B cell (primary cell): ENCODE measurements around the gene ZBTB5. TPM values are rescaled to one million over a fixed set of nuclear protein-coding genes. Genes with fewer than 3 reads are reported as not detected.
A peak's percentile ranks its signal among the peaks of the same experiment; 100 is the strongest.

Source experiments
- ATAC-seq: fragments of 200-7000 bp; cut with Tn5 transposase; one replicate; pipeline ENCODE4 v1.10.0; 2021; ENCODE audit warnings: low read depth, mild to moderate bottlenecking, moderate number of reproducible peaks, moderate library complexity
- CTCF ChIA-PET: fragments of 350-600 bp; sonication (Branson Sonifier 250); formaldehyde crosslinking; loops from one replicate; lab custom pipeline; 2021; ENCODE audit warnings: antibody characterized with exemption, inconsistent platforms; lab: Charles Lee
- POLR2A ChIA-PET: fragments of 350-600 bp; sonication (Branson Sonifier 250); formaldehyde crosslinking; loops from one replicate; lab custom pipeline; 2021; ENCODE audit warnings: antibody characterized with exemption; lab: Charles Lee
- DNase-seq: peaks from one replicate; pipeline ENCODE4 v3.0.0; 2013
- H2AFZ ChIP-seq: 2 replicates; pipeline ENCODE4 v1.6.1; 2012; ENCODE audit warnings: mild to moderate bottlenecking, low read depth, low read length; ENCODE audit not compliant: insufficient read depth, poor library complexity, severe bottlenecking
- H3K27ac ChIP-seq, 2 donors: 1 replicate in 1 of 2; 2 replicates in 1 of 2; pipeline ENCODE4 v1.5.1; 2012 to 2013; ENCODE audit warnings: low read length in 2 of 2, mild to moderate bottlenecking in 2 of 2, moderate library complexity in 1 of 2
- H3K27me3 ChIP-seq, 4 experiments: fragments of 200-600 bp in 1 of 4; sonication (generic) in 1 of 4; replicated peaks in 1 of 4; 1 replicate in 2 of 4; 2 replicates in 2 of 4; pipeline versions ENCODE4 v1.6.1 to v1.7.0; 2013 to 2016; ENCODE audit warnings: low read length in 3 of 4, mild to moderate bottlenecking in 2 of 4, mixed read lengths in 1 of 4, moderate library complexity in 1 of 4; ENCODE audit not compliant: insufficient read depth in 4 of 4, control insufficient read depth in 3 of 4; ENCODE audit errors: control extremely low read depth in 1 of 4
- H3K36me3 ChIP-seq, 2 experiments: replicated peaks in 1 of 2; 1 replicate in 1 of 2; 2 replicates in 1 of 2; pipeline versions ENCODE4 v1.6.1 to v1.7.1; 2013; ENCODE audit warnings: low read length in 1 of 2; ENCODE audit not compliant: insufficient read depth in 2 of 2, control insufficient read depth in 1 of 2; ENCODE audit errors: control extremely low read depth in 1 of 2, extremely low read depth in 1 of 2
- H3K4me1 ChIP-seq, 2 donors: fragments of 200-600 bp in 1 of 2; sonication (generic) in 1 of 2; 1 replicate in 1 of 2; 2 replicates in 1 of 2; pipeline versions ENCODE4 v1.5.1 to v1.6.1; 2013 to 2017; ENCODE audit warnings: low read length in 2 of 2; ENCODE audit not compliant: control insufficient read depth in 2 of 2, insufficient read depth in 2 of 2
- H3K4me2 ChIP-seq: replicated peaks from 2 replicates; pipeline ENCODE3; 2012; ENCODE audit warnings: mild to moderate bottlenecking, low read depth, low read length; ENCODE audit not compliant: poor library complexity, severe bottlenecking
- H3K4me3 ChIP-seq, 5 experiments: fragments of 200-600 bp in 1 of 5; sonication (generic) in 1 of 5; 1 replicate in 3 of 5; 2 replicates in 2 of 5; pipeline versions ENCODE4 v1.5.1 to v1.7.0; 2011 to 2016; ENCODE audit warnings: low read length in 4 of 5, mild to moderate bottlenecking in 4 of 5, low read depth in 2 of 5, control low read depth in 1 of 5, moderate library complexity in 1 of 5; ENCODE audit not compliant: insufficient read depth in 1 of 5; ENCODE audit errors: control extremely low read depth in 1 of 5, extremely low read depth in 1 of 5
- H3K79me2 ChIP-seq: fragments of 200-600 bp; sonication (generic); one replicate; pipeline ENCODE4 v1.6.0; 2016; ENCODE audit warnings: low read length; ENCODE audit not compliant: control insufficient read depth, insufficient read depth
- H3K9ac ChIP-seq: fragments of 200-600 bp; sonication (generic); 2 replicates; pipeline ENCODE4 v1.6.1; 2017; ENCODE audit warnings: mild to moderate bottlenecking, low read length, moderate library complexity
- H3K9me3 ChIP-seq, 3 donors: one replicate each; pipeline versions ENCODE4 v1.6.1 to v1.7.1; 2013; ENCODE audit warnings: low read length in 2 of 3; ENCODE audit not compliant: control insufficient read depth in 2 of 3, insufficient read depth in 1 of 3; ENCODE audit errors: control extremely low read depth in 1 of 3
- H4K20me1 ChIP-seq: 2 replicates; pipeline ENCODE4 v1.6.0; 2012; ENCODE audit warnings: mild to moderate bottlenecking, low read length; ENCODE audit not compliant: insufficient read depth, control insufficient read depth, poor library complexity, severe bottlenecking
- H3K27ac Mint-ChIP-seq: one replicate; pipeline ENCODE4 v1.8.0; 2021; ENCODE audit warnings: mixed read lengths
- H3K27me3 Mint-ChIP-seq: one replicate; pipeline ENCODE4 v1.8.0; 2021; ENCODE audit warnings: mixed read lengths
- H3K4me1 Mint-ChIP-seq: one replicate; pipeline ENCODE4 v1.8.0; 2021; ENCODE audit warnings: mixed read lengths
- H3K4me3 Mint-ChIP-seq: one replicate; pipeline ENCODE4 v1.8.0; 2021; ENCODE audit warnings: mixed read lengths
- H3K9me3 Mint-ChIP-seq: one replicate; pipeline ENCODE4 v1.8.0; 2022; ENCODE audit warnings: mixed read lengths; ENCODE audit not compliant: insufficient read depth
- EZH2 ChIP-seq: IDR thresholded peaks from 2 replicates; pipeline ENCODE4 v1.6.1; 2012; ENCODE audit warnings: borderline replicate concordance, low read depth, mild to moderate bottlenecking, moderate library complexity, low read length; ENCODE audit not compliant: insufficient read depth, poor library complexity, severe bottlenecking
- WGBS: methylation state at CpG from one replicate; pipeline ENCODE4 v1.1.5; 2013; ENCODE audit warnings: missing lambda C conversion rate; ENCODE audit not compliant: insufficient coverage; 5-methylcytosine and 5-hydroxymethylcytosine counted together
- intact Hi-C: fragments of 100-400 bp; cut with micrococcal nuclease; formaldehyde crosslinking; loops from one replicate; pipeline ENCODE4 v1.10.0; 2022
- polyA plus RNA-seq: library from polyadenylated mRNA; depleted of rRNA; stranded (reverse); fragments of >200 nt; gene quantifications from 2 replicates; pipeline ENCODE4 v1.2.3, GENCODE V29; 2012
- total RNA-seq, 2 donors: library from RNA; stranded (reverse); fragments of 120-200 nt in 1 of 2; gene quantifications; 1 replicate in 1 of 2; 2 replicates in 1 of 2; pipeline versions ENCODE4 v1.2.3 to v1.2.4, GENCODE V29; 2013 to 2022
- TF ChIP-seq, protein P1 (sequence below): fragments of 200-600 bp; IDR thresholded peaks from one replicate; pipeline ENCODE4 v1.8.0; 2022; ENCODE audit warnings: antibody characterized with exemption, mild to moderate bottlenecking

Gene ZBTB5
- total and polyA plus RNA-seq, 2 donors (not counting 1 experiment from before 2014, with no cell fraction given): 12.8 to 27.6 TPM

DNA sequence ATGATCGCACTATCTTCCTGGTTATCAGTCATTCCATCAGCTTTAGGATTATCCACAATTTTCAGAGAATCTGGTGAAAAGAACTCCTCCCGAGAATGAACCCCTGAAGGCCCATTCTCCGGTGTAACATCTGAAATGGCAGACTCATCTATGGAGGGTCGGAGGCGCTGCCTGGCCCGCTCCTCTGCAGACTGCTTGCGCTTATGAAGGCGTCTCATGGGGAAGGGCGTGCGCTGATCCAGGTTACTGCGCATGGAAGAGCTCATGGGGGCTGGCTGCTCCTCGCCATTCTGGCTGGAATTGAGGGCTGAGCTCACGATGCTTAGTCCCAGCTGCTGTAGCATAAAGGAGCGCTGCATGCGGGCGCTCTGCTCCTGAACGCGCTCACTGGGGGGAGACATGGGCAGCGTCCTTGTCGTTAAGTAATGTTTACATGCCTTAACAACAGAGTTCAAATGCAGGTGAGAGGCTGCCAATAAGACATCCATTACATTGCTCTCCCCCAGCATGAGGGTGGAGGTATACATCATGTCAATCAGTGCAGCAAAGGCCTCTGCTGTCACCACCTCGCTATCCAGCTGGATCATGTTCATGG, 23.4 kb downstream of the ZBTB5 start:
- Histone ChIP-seq H3K27me3 (no peaks in the 10 kb centered on the region), H4K20me1 (peaks cover 19% of the 10 kb centered on the region), H3K9me3 (no peaks in the 10 kb centered on the region), H3K79me2 (peaks cover 45% of the 10 kb centered on the region), H3K36me3 (peaks cover 1 to 61% of the 10 kb centered on the region in 2 experiments), H2AFZ (no peak overlapping the region), H3K4me3 (no peak overlapping the region), H3K27ac (no peak overlapping the region), H3K4me1 (no peaks in the 10 kb centered on the region), H3K9ac (no peak overlapping the region), H3K4me2 (no peak overlapping the region)
- intact Hi-C loops: no loop called here
- Mint-ChIP-seq H3K4me1 (peaks cover 5% of the 10 kb centered on the region), H3K27ac (peak overlapping the region; percentile 23), H3K27me3 (no peaks in the 10 kb centered on the region), H3K9me3 (no peaks in the 10 kb centered on the region), H3K4me3 (no peak overlapping the region)
- POLR2A ChIA-PET: no interaction called here
- ATAC-seq (no peak), DNase-seq (no peak)
- WGBS: over 99% methylated on average over 21 of the region's 21 CpGs
- TF ChIP-seq, protein P1, sequence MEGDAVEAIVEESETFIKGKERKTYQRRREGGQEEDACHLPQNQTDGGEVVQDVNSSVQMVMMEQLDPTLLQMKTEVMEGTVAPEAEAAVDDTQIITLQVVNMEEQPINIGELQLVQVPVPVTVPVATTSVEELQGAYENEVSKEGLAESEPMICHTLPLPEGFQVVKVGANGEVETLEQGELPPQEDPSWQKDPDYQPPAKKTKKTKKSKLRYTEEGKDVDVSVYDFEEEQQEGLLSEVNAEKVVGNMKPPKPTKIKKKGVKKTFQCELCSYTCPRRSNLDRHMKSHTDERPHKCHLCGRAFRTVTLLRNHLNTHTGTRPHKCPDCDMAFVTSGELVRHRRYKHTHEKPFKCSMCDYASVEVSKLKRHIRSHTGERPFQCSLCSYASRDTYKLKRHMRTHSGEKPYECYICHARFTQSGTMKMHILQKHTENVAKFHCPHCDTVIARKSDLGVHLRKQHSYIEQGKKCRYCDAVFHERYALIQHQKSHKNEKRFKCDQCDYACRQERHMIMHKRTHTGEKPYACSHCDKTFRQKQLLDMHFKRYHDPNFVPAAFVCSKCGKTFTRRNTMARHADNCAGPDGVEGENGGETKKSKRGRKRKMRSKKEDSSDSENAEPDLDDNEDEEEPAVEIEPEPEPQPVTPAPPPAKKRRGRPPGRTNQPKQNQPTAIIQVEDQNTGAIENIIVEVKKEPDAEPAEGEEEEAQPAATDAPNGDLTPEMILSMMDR: no peak
- no peak for TF ChIP-seq EZH2
- CTCF ChIA-PET: no interaction called here

DNA sequence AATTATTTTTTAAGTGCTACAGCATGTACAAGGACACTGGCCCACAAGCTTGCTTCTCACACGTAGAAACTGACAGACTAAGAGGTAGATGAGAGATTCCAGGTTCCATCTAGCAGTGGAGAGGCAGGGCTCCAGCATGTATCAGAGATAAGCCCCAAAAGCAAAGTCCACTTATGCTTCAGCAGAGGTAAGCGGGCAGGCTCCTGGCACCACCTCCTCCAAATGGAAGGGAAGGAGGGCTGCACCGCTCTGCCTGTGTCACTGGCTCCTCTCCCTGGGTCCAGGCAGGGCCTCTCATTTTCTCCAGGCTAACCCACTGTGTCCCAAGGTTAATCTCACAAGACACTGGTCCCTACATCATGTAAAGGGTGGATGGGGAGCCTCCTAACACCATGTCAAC, 26.9 kb downstream of the ZBTB5 start:
- no peak for DNase-seq
- Histone ChIP-seq H3K4me3 (no peak overlapping the region), H3K4me1 (peaks cover 0 to 1% of the 10 kb centered on the region in 2 donors), H4K20me1 (peaks cover 13% of the 10 kb centered on the region), H2AFZ (no peak overlapping the region), H3K9me3 (no peaks in the 10 kb centered on the region), H3K79me2 (peaks cover 16% of the 10 kb centered on the region), H3K36me3 (peaks cover 1 to 67% of the 10 kb centered on the region in 2 experiments), H3K27ac (no peak overlapping the region), H3K27me3 (no peaks in the 10 kb centered on the region), H3K4me2 (no peak overlapping the region), H3K9ac (no peak overlapping the region)
- H3K9me3 Mint-ChIP-seq: no peaks in the 10 kb centered on the region
- H3K27me3 Mint-ChIP-seq: no peaks in the 10 kb centered on the region
- peaks cover 5% of the 10 kb centered on the region for H3K4me1 Mint-ChIP-seq
- ATAC-seq: no peak
- 96% methylated on average over 3 of the region's 3 CpGs for WGBS
- intact Hi-C loops: no loop called here
- TF ChIP-seq EZH2: no peak
- TF ChIP-seq, protein P1: no peak
- no peak overlapping the region for H3K27ac Mint-ChIP-seq
- POLR2A ChIA-PET: no interaction called here
- no peak overlapping the region for H3K4me3 Mint-ChIP-seq
- CTCF ChIA-PET: no interaction called here
